Activated CD8-positive, alpha-beta memory T cell treated with anti-CD3 and anti-CD28 coated beads for 4 hours (primary cell): Measurements from ENCODE around the gene ARMC9.
"Not testable (repeated sequence)": the region's sequence is repeated elsewhere in the genome, so short reads cannot be mapped to it uniquely, and the experiment has no call there.

Experiments
- DNase-seq, 2 donors: peaks; one replicate each; pipeline ENCODE4 v3.0.0-alpha.2; 2020; ENCODE audit warnings: low read depth in 2 of 2

Gene ARMC9

DNA sequence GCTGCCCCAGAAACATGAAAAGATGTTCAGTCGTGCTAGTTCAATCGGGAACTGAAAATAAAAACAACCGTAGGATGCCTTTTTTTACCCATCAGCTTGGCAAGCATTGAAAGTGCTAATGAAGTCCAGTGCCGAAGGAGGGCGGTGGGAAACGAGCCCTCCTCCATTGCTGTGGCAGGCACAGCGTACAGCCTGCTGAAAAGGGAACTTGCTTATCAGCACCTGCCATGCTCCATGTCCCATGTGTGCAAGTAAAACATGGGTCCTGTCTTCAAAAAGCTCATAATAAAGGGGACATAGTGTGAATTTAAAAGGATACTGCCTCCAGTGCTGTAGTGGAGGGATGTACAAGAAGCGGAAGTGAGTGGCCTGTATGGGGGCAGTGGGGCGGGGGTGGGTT, 82.4 kb downstream of the ARMC9 start:
- no peak for DNase-seq

DNA sequence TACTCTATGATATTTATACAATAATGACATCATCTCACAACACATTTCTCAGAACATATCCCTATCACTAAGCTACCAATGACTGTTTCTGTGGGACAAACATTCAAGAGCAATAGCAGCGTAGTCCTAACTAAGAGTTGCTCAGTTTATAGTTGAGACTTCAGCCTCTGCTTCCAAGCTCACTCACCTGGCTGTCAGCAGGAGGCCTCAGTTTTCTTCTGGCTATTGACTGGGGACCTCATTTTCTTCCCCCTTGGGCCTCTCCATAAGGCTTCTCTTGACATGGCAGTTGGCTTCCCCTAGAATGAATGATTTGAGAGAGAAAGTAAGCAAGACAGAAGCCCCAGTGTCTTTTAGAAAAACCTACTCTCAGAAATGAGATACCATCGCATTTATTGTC, 85.9 kb downstream of the ARMC9 start:
- DNase-seq, result no peak

DNA sequence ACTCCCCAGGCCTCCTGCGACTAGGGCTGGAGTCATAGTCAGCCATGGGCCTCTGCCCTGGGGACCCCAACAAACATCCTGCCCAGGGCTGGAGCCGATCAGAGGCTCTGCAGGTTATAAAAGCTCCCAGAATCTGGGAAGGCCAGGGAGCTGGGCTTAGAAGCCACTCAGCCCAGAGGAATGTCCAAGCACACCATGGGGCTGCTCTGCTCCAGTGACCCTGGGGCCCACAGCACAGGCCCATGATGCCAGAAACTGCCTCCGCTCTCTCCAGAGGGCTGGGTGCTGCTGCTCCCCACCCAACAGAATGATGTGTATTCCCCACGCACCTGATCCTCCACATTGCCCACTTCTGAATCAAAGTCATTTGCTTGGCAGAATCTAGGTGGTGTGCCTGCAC, 88.5 kb downstream of the ARMC9 start:
- no peak for DNase-seq

GRCh38 chr2:231287696-231288095, 89.3 kb downstream of the ARMC9 start:
- no peak for DNase-seq

- DNase-seq, result no peak
Observed at GRCh38 chr2:231288590-231288989, 90.2 kb downstream of the ARMC9 start.

- DNase-seq, result no peak
Observed at GRCh38 chr2:231290321-231291015, 92.0 kb downstream of the ARMC9 start.

GRCh38 chr2:231292472-231293134, 94.2 kb downstream of the ARMC9 start:
- no peak for DNase-seq

DNA sequence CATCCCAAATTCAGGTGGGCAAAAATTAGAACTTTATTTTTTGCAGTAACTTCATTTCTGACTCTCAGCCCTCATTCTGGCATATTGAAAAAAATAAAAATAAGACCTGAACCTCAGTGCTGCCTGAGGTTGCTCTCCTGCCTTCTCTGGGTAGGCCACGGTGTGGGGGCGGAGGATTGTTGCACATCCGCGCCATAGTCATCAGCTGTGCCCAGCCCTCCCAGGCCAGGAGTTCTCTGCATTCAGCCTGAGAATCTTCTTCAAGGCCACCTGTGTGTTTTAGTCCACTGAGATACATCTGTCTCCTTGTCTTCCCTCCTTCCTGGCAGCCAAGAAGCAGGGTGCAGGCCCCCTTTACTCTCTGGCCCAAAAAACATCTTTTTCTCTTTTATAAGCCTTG, 94.7 kb downstream of the ARMC9 start:
- DNase-seq, result no peak

- DNase-seq, result no peak
Observed at GRCh38 chr2:231294116-231294515, 95.7 kb downstream of the ARMC9 start.

DNA sequence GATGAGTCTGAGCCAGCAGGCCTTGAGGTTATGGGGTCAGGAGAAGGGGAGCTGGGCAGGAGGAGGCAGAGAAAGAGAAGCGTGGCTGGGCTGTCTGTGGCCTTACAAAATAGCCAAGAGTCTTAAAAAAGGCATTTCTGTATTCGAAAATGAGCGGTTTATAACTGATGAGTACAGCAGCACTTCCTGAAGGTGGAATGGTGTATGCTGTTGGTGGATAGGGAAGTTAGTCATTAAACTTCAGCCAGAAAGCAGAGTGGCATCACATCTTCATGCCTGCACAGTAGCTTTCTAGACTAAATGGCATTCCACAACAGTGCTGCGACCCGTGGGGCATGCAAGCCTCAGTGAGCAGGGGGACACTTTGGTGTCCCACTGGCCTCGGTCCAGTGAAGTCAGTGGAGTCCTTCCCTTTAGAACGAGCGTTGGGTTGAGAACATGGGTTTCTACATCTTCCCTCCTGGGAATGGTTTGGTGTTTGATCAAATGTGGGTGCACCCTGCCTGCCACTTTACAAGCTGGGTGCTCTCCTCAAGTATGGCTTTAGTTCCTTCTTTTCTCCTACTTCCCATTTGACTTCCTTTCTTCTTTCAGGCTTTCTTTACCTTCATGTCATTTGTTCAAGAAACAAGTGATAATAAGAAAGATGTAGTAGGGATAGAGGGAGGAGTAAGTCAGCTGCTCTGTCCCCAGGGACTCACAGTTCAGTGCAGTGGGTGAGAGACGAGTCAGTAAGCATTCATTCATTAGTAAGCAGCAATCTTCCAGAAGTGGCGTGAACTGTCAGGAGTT, 96.3 kb downstream of the ARMC9 start:
- DNase-seq, result no peak

- no peak for DNase-seq
Observed at GRCh38 chr2:231295363-231295655, 96.9 kb downstream of the ARMC9 start.

- DNase-seq, result no peak
Observed at GRCh38 chr2:231296401-231296974, 98.1 kb downstream of the ARMC9 start.

DNA sequence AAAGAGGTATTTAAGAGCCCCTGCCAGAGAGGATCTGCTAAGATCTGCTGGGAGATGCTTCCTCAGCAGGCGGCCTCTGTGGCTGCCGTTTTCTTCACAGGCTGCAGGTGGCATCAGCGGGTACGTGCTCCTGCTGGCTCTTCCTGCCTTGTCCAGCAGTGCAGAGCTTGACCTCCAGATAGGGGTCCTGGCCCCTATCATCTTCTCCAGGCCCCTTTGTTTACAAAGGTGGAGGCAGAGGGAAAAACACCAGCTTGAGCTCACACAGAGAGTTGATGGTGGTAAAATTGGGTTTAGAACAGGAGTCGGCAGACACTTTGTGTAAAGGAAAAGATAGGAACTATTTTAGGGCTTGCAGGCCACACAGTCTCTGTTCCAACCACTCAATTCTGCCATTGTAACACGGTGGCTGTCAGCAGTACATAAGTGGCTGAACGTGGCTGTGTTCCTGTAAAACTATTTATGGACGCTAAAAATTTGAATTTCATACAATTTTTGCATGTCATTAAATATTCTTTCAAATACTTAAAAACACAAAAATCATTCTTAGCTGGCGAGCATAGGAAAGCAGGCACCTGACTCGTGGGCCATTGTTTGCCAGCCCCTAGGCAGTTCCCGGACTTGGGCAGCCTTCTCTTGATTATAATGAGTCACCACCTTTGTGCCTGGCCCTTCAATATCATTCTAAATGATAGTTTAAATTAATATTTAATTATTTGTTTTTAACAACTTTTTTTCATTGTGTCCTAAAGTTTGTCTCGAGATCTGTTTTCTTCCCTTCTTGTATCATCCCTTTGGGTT, 98.9 kb downstream of the ARMC9 start:
- DNase-seq, result no peak

DNA sequence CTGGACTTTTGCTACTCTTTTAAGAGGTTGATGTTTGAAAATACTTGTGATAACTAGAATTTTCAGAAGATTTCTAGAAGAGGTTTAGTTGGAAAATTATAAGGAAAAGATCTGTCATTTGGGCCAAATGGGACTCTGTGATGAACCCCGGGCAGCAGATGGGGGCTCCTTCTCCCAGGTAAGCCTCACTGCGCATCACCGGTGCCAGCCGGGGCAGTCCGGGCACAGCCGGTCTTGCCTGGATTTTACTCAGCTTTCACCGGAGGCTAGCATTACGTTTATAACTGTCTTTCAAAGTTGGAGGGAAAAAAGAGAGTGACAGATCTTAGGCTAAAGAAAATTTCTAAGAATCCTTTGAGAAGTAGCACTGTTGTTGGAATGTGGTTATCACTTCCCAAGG, 99.7 kb downstream of the ARMC9 start:
- no peak for DNase-seq

GRCh38 chr2:231299267-231299666, 100.8 kb downstream of the ARMC9 start:
- DNase-seq, result no peak

DNA sequence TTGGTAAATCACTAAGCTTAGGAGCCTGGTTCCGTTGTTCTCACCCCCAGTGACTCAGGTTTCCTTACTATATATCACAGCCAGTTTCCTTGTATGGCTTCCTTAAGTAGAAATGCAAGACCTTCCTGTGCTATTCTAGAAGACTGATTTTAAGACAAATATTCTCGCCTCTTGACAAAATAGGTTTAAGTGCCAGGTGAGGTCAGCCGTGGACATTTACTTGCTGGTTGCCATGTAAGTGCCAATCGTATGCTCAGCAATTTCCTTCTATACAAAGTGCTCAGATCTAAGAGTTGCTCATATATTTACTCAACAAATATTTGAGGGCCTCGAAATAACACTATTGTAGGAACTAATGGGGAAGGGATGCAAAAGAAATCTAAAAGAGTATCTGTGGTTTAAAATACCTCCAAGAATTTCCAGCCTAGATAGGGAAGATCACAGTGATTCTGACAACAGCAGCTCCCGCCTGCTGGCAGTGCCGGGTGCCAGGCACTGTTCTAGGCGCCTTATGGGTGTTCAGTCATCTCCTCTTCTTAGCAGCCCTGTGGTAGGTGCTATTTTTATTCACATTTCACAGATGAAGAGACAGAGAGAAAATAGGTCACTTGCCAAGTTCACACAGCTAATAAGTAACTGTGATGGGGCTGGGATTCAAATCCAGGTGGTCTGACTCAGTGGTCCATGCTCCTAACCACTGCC, 101.7 kb downstream of the ARMC9 start:
- no peak for DNase-seq

DNA sequence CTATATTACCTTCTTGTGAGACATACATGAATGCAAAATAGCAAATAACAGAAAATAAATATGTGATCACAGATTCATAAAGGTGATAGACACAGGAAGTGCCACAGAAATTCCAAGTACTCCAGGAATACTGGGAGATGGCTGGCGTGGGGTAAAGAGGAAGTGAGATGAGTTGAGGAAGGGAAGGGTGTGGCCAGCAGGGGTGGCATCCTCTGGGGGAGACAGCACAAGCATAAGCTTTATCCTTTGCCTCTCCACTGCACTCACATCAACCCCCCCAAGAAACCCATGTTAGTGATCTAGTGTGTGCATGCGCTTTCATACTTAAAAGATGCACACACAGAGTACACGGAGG, 102.3 kb downstream of the ARMC9 start:
- no peak for DNase-seq

DNA sequence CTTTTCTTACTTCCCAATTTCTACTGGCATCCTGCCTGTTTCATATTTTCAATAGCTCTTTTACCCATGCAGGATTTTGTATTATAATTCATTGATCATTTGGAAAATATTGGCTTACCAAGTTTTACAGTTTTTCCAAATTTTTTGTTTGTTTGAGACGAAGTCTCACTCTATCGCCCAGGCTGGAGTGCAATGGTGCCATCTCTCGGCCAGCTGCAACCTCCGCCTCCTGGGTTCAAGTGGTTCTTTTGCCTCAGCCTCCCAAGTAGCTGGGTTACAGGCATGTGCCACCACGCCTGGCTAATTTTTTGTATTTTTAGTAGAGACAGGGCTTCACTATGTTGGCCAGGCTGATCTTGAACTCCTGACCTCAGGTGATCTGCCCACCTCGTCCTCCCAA, 105.8 kb downstream of the ARMC9 start:
- DNase-seq, result not testable (repeated sequence)

DNA sequence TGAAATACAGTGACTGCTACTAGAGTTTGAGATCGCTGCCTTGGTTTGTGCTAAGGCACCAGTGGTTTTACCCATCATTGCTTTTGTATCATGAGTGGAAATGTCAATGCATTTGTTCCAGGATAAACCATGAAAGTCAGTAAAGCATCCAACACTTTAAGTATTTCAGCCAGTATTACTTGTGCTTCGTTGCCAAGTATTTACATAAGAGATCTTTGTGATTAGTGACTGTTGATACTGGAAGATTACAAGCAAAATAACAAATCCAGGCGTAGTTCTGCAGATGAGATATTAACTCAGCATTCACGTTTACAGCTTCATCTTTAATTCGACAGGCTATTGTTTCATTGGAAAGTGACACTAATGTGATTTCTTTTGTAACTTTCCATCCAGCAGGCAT, 106.8 kb downstream of the ARMC9 start:
- DNase-seq, result no peak

GRCh38 chr2:231306791-231307393, 108.5 kb downstream of the ARMC9 start:
- DNase-seq, result no peak

DNA sequence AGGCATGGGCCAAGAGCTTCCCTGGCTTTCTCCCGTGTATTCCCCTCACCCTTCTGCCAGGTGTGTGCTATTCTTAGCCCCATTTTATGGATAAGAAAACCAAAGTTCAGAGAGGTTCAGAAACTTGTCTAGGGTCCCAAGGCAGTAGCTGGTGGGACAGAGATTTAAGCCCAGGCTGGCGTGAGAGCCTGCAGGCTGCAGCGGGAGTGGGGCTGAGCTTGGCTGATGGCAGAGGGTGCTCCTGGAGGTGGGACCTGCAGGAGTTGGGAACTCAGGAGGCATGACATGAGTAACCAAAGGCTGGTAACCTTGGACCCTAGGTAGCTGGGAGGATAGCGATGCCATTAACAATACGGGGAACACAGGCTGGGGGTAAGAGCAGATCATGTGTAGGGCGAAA, 109.8 kb downstream of the ARMC9 start:
- no peak for DNase-seq
